Transverse colon (tissue), 4 donors: ENCODE measurements around the gene PSMD13. TPM values are rescaled to one million over a fixed set of nuclear protein-coding genes. Genes with fewer than 3 reads are reported as not detected.

Experiments
- DNase-seq: peaks from one replicate; pipeline ENCODE4 v3.0.0-alpha.2; 2019
- H3K27ac ChIP-seq, 4 donors: fragments of 200-600 bp; sonication (generic); 2 replicates each; pipeline ENCODE4 v1.5.1; 2016 to 2018; ENCODE audit warnings: inconsistent platforms in 4 of 4
- H3K27me3 ChIP-seq: fragments of 200-600 bp; sonication (generic); 2 replicates; pipeline ENCODE4 v1.5.1; 2017; ENCODE audit warnings: inconsistent platforms
- H3K36me3 ChIP-seq, 4 donors: fragments of 200-600 bp; sonication (generic); 2 replicates each; pipeline ENCODE4 v1.5.1; 2017 to 2019; ENCODE audit warnings: inconsistent platforms in 4 of 4
- H3K4me1 ChIP-seq, 4 donors: fragments of 200-600 bp; sonication (generic); 2 replicates each; pipeline ENCODE4 v1.5.1; 2017 to 2020; ENCODE audit warnings: inconsistent platforms in 4 of 4
- H3K4me3 ChIP-seq, 4 donors: fragments of 200-600 bp; sonication (generic); 1 replicate in 1 of 4; 2 replicates in 3 of 4; pipeline versions ENCODE4 v1.5.1 to v1.6.1; 2017 to 2019; ENCODE audit warnings: inconsistent platforms in 4 of 4
- H3K9me3 ChIP-seq, 2 donors: fragments of 200-600 bp; sonication (generic); 2 replicates each; pipeline ENCODE4 v1.5.1; 2017 to 2019; ENCODE audit warnings: inconsistent platforms in 2 of 2
- CTCF ChIP-seq, 5 experiments: fragments of 200-600 bp in 3 of 5; fragments of 450-650 bp in 2 of 5; sonication (generic) in 3 of 5; IDR thresholded peaks; 1 replicate in 2 of 5; 2 replicates in 3 of 5; pipeline ENCODE4 v1.5.1; 2016 to 2017; ENCODE audit warnings: antibody characterized with exemption in 5 of 5, inconsistent platforms in 3 of 5, mild to moderate bottlenecking in 2 of 5, moderate library complexity in 1 of 5
- EP300 ChIP-seq: sonication (generic); formaldehyde crosslinking; IDR thresholded peaks from one replicate; pipeline ENCODE4 v1.6.1; 2017; ENCODE audit warnings: antibody characterized with exemption, low read depth
- POLR2A ChIP-seq: fragments of 450-650 bp; IDR thresholded peaks from one replicate; pipeline ENCODE4 v1.6.1; 2016; ENCODE audit warnings: antibody characterized with exemption, mild to moderate bottlenecking, moderate library complexity
- POLR2AphosphoS5 ChIP-seq, 3 donors: sonication (generic); formaldehyde crosslinking; IDR thresholded peaks; one replicate each; pipeline ENCODE4 v1.6.1; 2016; ENCODE audit warnings: antibody characterized with exemption in 3 of 3
- WGBS, 2 donors: methylation state at CpG; one replicate each; pipeline ENCODE4 v1.1.5; 2018; ENCODE audit warnings: low coverage in 1 of 2; 5-methylcytosine and 5-hydroxymethylcytosine counted together
- in situ Hi-C, 4 donors: fragments of 200-750 bp; cut with MboI; loops; one replicate each; pipeline versions ENCODE4 v1.15.0 to v1.15.1; 2017; ENCODE audit warnings: low sequenced_read_pairs in 3 of 4, low pct_ligation_motif_present in 1 of 4, low pct_unique_long_range_greater_than_20kb in 1 of 4
- intact Hi-C: fragments of 100-400 bp; cut with DNase I; formaldehyde crosslinking; loops from one replicate; pipeline ENCODE4 v1.15.1; 2023; ENCODE audit warnings: low total_unique reads
- total RNA-seq, 4 donors: library from RNA; depleted of rRNA; stranded (reverse); fragments of >200 nt; gene quantifications; one replicate each; pipeline ENCODE4 v1.1.0, GENCODE V29; 2016

The PSMD13 gene
- total RNA-seq, 4 donors from 2014 or later: 23.2 to 96.5 (median 52.2) TPM

DNA sequence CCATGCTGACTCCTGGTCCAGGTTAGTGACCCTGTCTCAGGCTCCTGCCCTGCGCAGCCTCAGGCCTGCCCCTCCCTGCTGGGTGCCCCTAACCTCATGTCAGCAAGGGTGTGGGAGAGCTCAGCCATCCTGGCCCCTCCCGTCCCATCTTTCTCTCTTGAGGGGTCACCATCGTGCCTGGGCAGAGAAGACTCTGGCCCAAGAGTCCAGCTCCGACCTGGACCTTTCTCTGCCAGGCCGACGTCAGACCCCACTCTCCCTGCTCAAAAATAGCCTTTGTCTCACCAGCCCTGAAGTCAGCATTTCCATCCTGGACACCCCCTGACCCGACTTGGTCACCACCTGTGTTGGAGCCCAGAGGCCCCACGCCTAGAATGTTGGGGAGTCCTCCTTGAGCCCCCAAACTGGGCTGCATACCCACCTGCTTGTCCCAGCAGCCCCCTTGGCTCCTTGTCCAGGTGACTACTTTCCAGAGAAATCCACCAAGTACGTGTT lies 39.0 kb upstream of the PSMD13 start:
- in situ Hi-C loops (no loop called here), intact Hi-C loops (no loop called here)
- Histone ChIP-seq H3K4me1 (peaks cover 0 to 8% (median 0%) of the 10 kb centered on the region in 4 donors), H3K9me3 (no peaks in the 10 kb centered on the region), H3K27ac (no peak overlapping the region), H3K36me3 (no peaks in the 10 kb centered on the region), H3K27me3 (no peaks in the 10 kb centered on the region), H3K4me3 (no peak overlapping the region)
- WGBS, 2 donors: 91 to 93% methylated on average over 7 to 8 of the region's 9 CpGs
- TF ChIP-seq POLR2AphosphoS5 (IDR thresholded peaks at IDR 0.05) (no peak), EP300 (no peak), CTCF (IDR thresholded peaks at IDR 0.05) (no peak), POLR2A (no peak)
- no peak for DNase-seq

DNA sequence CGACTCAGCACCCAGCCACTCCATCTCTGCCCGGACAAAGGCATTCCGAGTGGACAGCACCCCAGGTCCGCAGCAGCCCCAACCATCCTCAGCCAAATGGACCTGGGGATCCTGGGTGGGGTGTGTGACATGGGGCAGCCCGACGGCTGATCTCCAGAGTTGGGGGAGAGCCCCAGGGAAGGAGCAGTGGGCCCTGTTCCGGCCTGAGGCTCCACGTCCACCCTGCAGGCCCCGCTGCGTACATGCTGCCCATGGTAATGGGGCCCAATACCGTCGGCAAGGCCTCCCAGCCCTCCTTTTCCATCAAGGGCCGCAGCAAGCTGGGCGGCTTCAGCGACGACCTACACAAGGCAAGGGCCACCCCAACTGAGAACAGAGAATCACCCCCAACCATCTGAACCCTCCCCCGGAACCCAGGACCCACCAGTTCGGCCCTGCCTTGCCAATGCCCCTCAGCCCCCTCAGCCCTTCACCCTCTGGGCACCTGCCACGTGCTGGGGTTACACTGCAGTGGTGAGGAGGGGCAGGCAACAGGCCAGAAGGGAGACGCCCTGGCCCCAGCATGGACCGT lies 38.5 kb upstream of the PSMD13 start:
- Histone ChIP-seq H3K36me3 (no peaks in the 10 kb centered on the region), H3K27me3 (no peaks in the 10 kb centered on the region), H3K4me3 (no peak overlapping the region), H3K9me3 (no peaks in the 10 kb centered on the region), H3K27ac (no peak overlapping the region), H3K4me1 (peaks cover 0 to 11% (median 0%) of the 10 kb centered on the region in 4 donors)
- WGBS, 2 donors: 87% methylated on average over 17 of the region's 21 CpGs; no CpG with 5 or more reads in 1 of the 2 donors
- in situ Hi-C loops (no loop called here), intact Hi-C loops (no loop called here)
- DNase-seq: peak; percentile 7
- TF ChIP-seq POLR2AphosphoS5 (IDR thresholded peaks at IDR 0.05) (no peak), CTCF (IDR thresholded peaks at IDR 0.05) (no peak), EP300 (no peak), POLR2A (no peak)

DNA sequence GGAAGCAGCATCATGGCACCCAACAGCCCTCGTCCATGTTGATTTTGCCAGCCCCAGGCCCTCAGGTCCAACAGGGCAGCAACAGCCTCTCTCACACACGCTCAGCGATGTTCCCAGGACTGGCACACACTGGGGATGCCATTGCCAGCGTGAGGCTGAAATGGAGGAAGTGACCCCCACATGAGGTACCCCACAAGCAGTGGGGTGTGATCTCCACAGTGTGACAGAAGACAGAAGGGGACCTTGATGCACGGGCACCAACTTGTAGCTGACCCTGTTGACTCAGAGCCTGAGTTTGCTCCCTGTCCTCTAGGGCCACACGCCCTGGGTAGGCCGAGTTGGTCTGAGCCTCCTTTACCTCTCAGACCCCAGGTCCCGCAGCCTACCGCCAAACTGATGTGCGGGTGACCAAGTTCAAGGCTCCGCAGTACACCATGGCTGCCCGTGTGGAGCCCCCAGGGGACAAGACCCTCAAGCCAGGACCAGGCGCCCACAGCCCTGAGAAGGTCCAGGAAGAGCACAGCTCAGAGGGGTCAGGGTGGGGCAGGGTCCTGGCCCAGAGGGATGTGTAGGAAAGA lies 37.7 kb upstream of the PSMD13 start:
- Histone ChIP-seq H3K36me3 (no peaks in the 10 kb centered on the region), H3K9me3 (no peaks in the 10 kb centered on the region), H3K27ac (no peak overlapping the region), H3K27me3 (no peaks in the 10 kb centered on the region), H3K4me3 (no peak overlapping the region), H3K4me1 (peaks cover 0 to 12% (median 1%) of the 10 kb centered on the region in 4 donors)
- 94% methylated on average over 13 of the region's 13 CpGs; no CpG with 5 or more reads in 1 of the 2 donors for WGBS, 2 donors
- in situ Hi-C loops: no loop called here
- TF ChIP-seq POLR2AphosphoS5 (IDR thresholded peaks at IDR 0.05): peak in 1 of 3 donors; percentile 11
- no peak for TF ChIP-seq CTCF (IDR thresholded peaks at IDR 0.05)
- peak; percentile 6 for DNase-seq
- intact Hi-C loops: no loop called here

DNA sequence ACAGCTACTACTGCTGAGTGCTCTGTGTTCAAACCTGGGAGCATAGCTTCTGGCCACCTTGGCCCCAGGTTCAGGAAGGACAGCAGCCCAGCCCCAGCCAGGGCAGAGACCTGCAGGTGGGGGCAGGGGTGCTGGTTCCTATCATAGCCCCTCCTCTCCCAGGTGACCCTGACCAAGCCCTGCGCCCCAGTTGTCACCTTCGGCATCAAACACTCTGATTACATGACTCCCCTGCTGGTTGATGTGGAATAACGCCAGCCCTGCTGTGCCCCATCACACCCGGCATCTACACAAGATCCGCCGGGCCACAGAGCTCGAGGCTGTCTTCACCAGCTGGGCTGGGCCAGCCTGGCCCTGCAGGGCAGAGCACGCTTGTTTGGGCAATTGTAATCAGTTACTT lies 37.0 kb upstream of the PSMD13 start:
- 86 to 100% methylated on average over 1 to 8 of the region's 8 CpGs for WGBS, 2 donors
- H3K9me3 ChIP-seq: no peaks in the 10 kb centered on the region
- in situ Hi-C loops: no loop called here
- no peak overlapping the region for H3K4me3 ChIP-seq
- H3K36me3 ChIP-seq: no peaks in the 10 kb centered on the region
- H3K27ac ChIP-seq: no peak overlapping the region
- peaks cover 0 to 15% (median 1%) of the 10 kb centered on the region in 4 donors for H3K4me1 ChIP-seq
- TF ChIP-seq CTCF (IDR thresholded peaks at IDR 0.05) (no peak), EP300 (no peak), POLR2A (no peak), POLR2AphosphoS5 (IDR thresholded peaks at IDR 0.05) (no peak)
- no peaks in the 10 kb centered on the region for H3K27me3 ChIP-seq
- DNase-seq: peak; percentile 7
- intact Hi-C loops: no loop called here
